B cell (primary cell): Measurements from ENCODE around the gene PFKP. TPM values are rescaled to one million over a fixed set of nuclear protein-coding genes. Genes with fewer than 3 reads are reported as not detected.

Source experiments
- ATAC-seq: fragments of 200-7000 bp; cut with Tn5 transposase; one replicate; pipeline ENCODE4 v1.10.0; 2021; ENCODE audit warnings: low read depth, mild to moderate bottlenecking, moderate number of reproducible peaks, moderate library complexity
- CTCF ChIA-PET: fragments of 350-600 bp; sonication (Branson Sonifier 250); formaldehyde crosslinking; loops from one replicate; lab custom pipeline; 2021; ENCODE audit warnings: antibody characterized with exemption, inconsistent platforms; lab: Charles Lee
- POLR2A ChIA-PET: fragments of 350-600 bp; sonication (Branson Sonifier 250); formaldehyde crosslinking; loops from one replicate; lab custom pipeline; 2021; ENCODE audit warnings: antibody characterized with exemption; lab: Charles Lee
- DNase-seq: peaks from one replicate; pipeline ENCODE4 v3.0.0; 2013
- H2AFZ ChIP-seq: 2 replicates; pipeline ENCODE4 v1.6.1; 2012; ENCODE audit warnings: mild to moderate bottlenecking, low read depth, low read length; ENCODE audit not compliant: insufficient read depth, poor library complexity, severe bottlenecking
- H3K27ac ChIP-seq, 2 donors: 1 replicate in 1 of 2; 2 replicates in 1 of 2; pipeline ENCODE4 v1.5.1; 2012 to 2013; ENCODE audit warnings: low read length in 2 of 2, mild to moderate bottlenecking in 2 of 2, moderate library complexity in 1 of 2
- H3K27me3 ChIP-seq, 4 experiments: fragments of 200-600 bp in 1 of 4; sonication (generic) in 1 of 4; replicated peaks in 1 of 4; 1 replicate in 2 of 4; 2 replicates in 2 of 4; pipeline versions ENCODE4 v1.6.1 to v1.7.0; 2013 to 2016; ENCODE audit warnings: low read length in 3 of 4, mild to moderate bottlenecking in 2 of 4, mixed read lengths in 1 of 4, moderate library complexity in 1 of 4; ENCODE audit not compliant: insufficient read depth in 4 of 4, control insufficient read depth in 3 of 4; ENCODE audit errors: control extremely low read depth in 1 of 4
- H3K36me3 ChIP-seq, 2 experiments: replicated peaks in 1 of 2; 1 replicate in 1 of 2; 2 replicates in 1 of 2; pipeline versions ENCODE4 v1.6.1 to v1.7.1; 2013; ENCODE audit warnings: low read length in 1 of 2; ENCODE audit not compliant: insufficient read depth in 2 of 2, control insufficient read depth in 1 of 2; ENCODE audit errors: control extremely low read depth in 1 of 2, extremely low read depth in 1 of 2
- H3K4me1 ChIP-seq, 2 donors: fragments of 200-600 bp in 1 of 2; sonication (generic) in 1 of 2; 1 replicate in 1 of 2; 2 replicates in 1 of 2; pipeline versions ENCODE4 v1.5.1 to v1.6.1; 2013 to 2017; ENCODE audit warnings: low read length in 2 of 2; ENCODE audit not compliant: control insufficient read depth in 2 of 2, insufficient read depth in 2 of 2
- H3K4me2 ChIP-seq: replicated peaks from 2 replicates; pipeline ENCODE3; 2012; ENCODE audit warnings: mild to moderate bottlenecking, low read depth, low read length; ENCODE audit not compliant: poor library complexity, severe bottlenecking
- H3K4me3 ChIP-seq, 5 experiments: fragments of 200-600 bp in 1 of 5; sonication (generic) in 1 of 5; 1 replicate in 3 of 5; 2 replicates in 2 of 5; pipeline versions ENCODE4 v1.5.1 to v1.7.0; 2011 to 2016; ENCODE audit warnings: low read length in 4 of 5, mild to moderate bottlenecking in 4 of 5, low read depth in 2 of 5, control low read depth in 1 of 5, moderate library complexity in 1 of 5; ENCODE audit not compliant: insufficient read depth in 1 of 5; ENCODE audit errors: control extremely low read depth in 1 of 5, extremely low read depth in 1 of 5
- H3K79me2 ChIP-seq: fragments of 200-600 bp; sonication (generic); one replicate; pipeline ENCODE4 v1.6.0; 2016; ENCODE audit warnings: low read length; ENCODE audit not compliant: control insufficient read depth, insufficient read depth
- H3K9ac ChIP-seq: fragments of 200-600 bp; sonication (generic); 2 replicates; pipeline ENCODE4 v1.6.1; 2017; ENCODE audit warnings: mild to moderate bottlenecking, low read length, moderate library complexity
- H3K9me3 ChIP-seq, 3 donors: one replicate each; pipeline versions ENCODE4 v1.6.1 to v1.7.1; 2013; ENCODE audit warnings: low read length in 2 of 3; ENCODE audit not compliant: control insufficient read depth in 2 of 3, insufficient read depth in 1 of 3; ENCODE audit errors: control extremely low read depth in 1 of 3
- H4K20me1 ChIP-seq: 2 replicates; pipeline ENCODE4 v1.6.0; 2012; ENCODE audit warnings: mild to moderate bottlenecking, low read length; ENCODE audit not compliant: insufficient read depth, control insufficient read depth, poor library complexity, severe bottlenecking
- H3K27ac Mint-ChIP-seq: one replicate; pipeline ENCODE4 v1.8.0; 2021; ENCODE audit warnings: mixed read lengths
- H3K27me3 Mint-ChIP-seq: one replicate; pipeline ENCODE4 v1.8.0; 2021; ENCODE audit warnings: mixed read lengths
- H3K4me1 Mint-ChIP-seq: one replicate; pipeline ENCODE4 v1.8.0; 2021; ENCODE audit warnings: mixed read lengths
- H3K4me3 Mint-ChIP-seq: one replicate; pipeline ENCODE4 v1.8.0; 2021; ENCODE audit warnings: mixed read lengths
- H3K9me3 Mint-ChIP-seq: one replicate; pipeline ENCODE4 v1.8.0; 2022; ENCODE audit warnings: mixed read lengths; ENCODE audit not compliant: insufficient read depth
- CTCF ChIP-seq: fragments of 200-600 bp; IDR thresholded peaks from one replicate; pipeline ENCODE4 v1.8.0; 2022; ENCODE audit warnings: antibody characterized with exemption, mild to moderate bottlenecking
- EZH2 ChIP-seq: IDR thresholded peaks from 2 replicates; pipeline ENCODE4 v1.6.1; 2012; ENCODE audit warnings: borderline replicate concordance, low read depth, mild to moderate bottlenecking, moderate library complexity, low read length; ENCODE audit not compliant: insufficient read depth, poor library complexity, severe bottlenecking
- WGBS: methylation state at CpG from one replicate; pipeline ENCODE4 v1.1.5; 2013; ENCODE audit warnings: missing lambda C conversion rate; ENCODE audit not compliant: insufficient coverage; 5-methylcytosine and 5-hydroxymethylcytosine counted together
- intact Hi-C: fragments of 100-400 bp; cut with micrococcal nuclease; formaldehyde crosslinking; loops from one replicate; pipeline ENCODE4 v1.10.0; 2022
- polyA plus RNA-seq: library from polyadenylated mRNA; depleted of rRNA; stranded (reverse); fragments of >200 nt; gene quantifications from 2 replicates; pipeline ENCODE4 v1.2.3, GENCODE V29; 2012
- total RNA-seq, 2 donors: library from RNA; stranded (reverse); fragments of 120-200 nt in 1 of 2; gene quantifications; 1 replicate in 1 of 2; 2 replicates in 1 of 2; pipeline versions ENCODE4 v1.2.3 to v1.2.4, GENCODE V29; 2013 to 2022

The PFKP gene
- total and polyA plus RNA-seq, 2 donors (not counting 1 experiment from before 2014, with no cell fraction given) = 41.4 to 54.3 TPM

GRCh38 chr10:3072641-3073360 is 5.5 kb downstream of the PFKP start:
- POLR2A ChIA-PET = no interaction called here
- peaks cover 0 to 1% (median 0%) of the 10 kb centered on the region in 4 experiments for H3K27me3 ChIP-seq
- H2AFZ ChIP-seq = no peak overlapping the region
- H3K9ac ChIP-seq = no peak overlapping the region
- Mint-ChIP-seq H3K27me3 (no peaks in the 10 kb centered on the region), H3K9me3 (no peaks in the 10 kb centered on the region), H3K27ac (no peak overlapping the region), H3K4me1 (peaks cover 25% of the 10 kb centered on the region), H3K4me3 (no peak overlapping the region)
- TF ChIP-seq CTCF (no peak), EZH2 (no peak)
- H3K4me3 ChIP-seq = no peak overlapping the region
- peaks cover 0 to under 1% (median 0%) of the 10 kb centered on the region in 3 donors for H3K9me3 ChIP-seq
- H3K4me2 ChIP-seq = no peak overlapping the region
- H4K20me1 ChIP-seq = peaks cover 75% of the 10 kb centered on the region
- no peak for DNase-seq
- WGBS = 98% methylated on average over 8 of the region's 10 CpGs
- peaks cover 8 to 10% of the 10 kb centered on the region in 2 donors for H3K4me1 ChIP-seq
- H3K79me2 ChIP-seq = peaks cover 84% of the 10 kb centered on the region
- no peak overlapping the region for H3K27ac ChIP-seq
- peaks cover 0 to 7% of the 10 kb centered on the region in 2 experiments for H3K36me3 ChIP-seq
- CTCF ChIA-PET = no interaction called here
- ATAC-seq = no peak
- intact Hi-C loops = no loop called here

- Histone ChIP-seq H4K20me1 (peaks cover 80% of the 10 kb centered on the region), H3K36me3 (peaks cover 0 to 7% of the 10 kb centered on the region in 2 experiments), H3K4me1 (peaks cover 6 to 8% of the 10 kb centered on the region in 2 donors), H3K27ac (no peak overlapping the region), H2AFZ (no peak overlapping the region), H3K4me3 (no peak overlapping the region), H3K9ac (no peak overlapping the region), H3K27me3 (no peaks in the 10 kb centered on the region), H3K79me2 (peaks cover 92% of the 10 kb centered on the region), H3K4me2 (no peak overlapping the region), H3K9me3 (no peaks in the 10 kb centered on the region)
- no peak for DNase-seq
- ChIA-PET CTCF (no interaction called here), POLR2A (no interaction called here)
- Mint-ChIP-seq H3K9me3 (no peaks in the 10 kb centered on the region), H3K27me3 (no peaks in the 10 kb centered on the region), H3K4me1 (peaks cover 21% of the 10 kb centered on the region), H3K27ac (no peak overlapping the region), H3K4me3 (no peak overlapping the region)
- no peak for ATAC-seq
- TF ChIP-seq CTCF (no peak), EZH2 (no peak)
- intact Hi-C loops = no loop called here
- 95% methylated on average over 7 of the region's 7 CpGs for WGBS
Observed at GRCh38 chr10:3074145-3074665, 6.9 kb downstream of the PFKP start.
